Neural cell (in vitro differentiated cells): ENCODE measurements around the gene FBLN2. TPM values are rescaled to one million over a fixed set of nuclear protein-coding genes. Genes with fewer than 3 reads are reported as not detected.

Experiments used
- H2AFZ ChIP-seq: fragments of 200-600, 300-800 bp; sonication (generic), shearing (Covaris generic); 2 replicates; pipeline ENCODE4 v1.6.0; 2014; ENCODE audit warnings: low read depth, mild to moderate bottlenecking, antibody characterized with exemption, low read length, moderate library complexity
- H3F3A ChIP-seq: fragments of 200-600 bp; shearing (Covaris generic); 2 replicates; pipeline ENCODE4 v1.6.1; 2016; ENCODE audit warnings: mild to moderate bottlenecking, moderate library complexity, mixed read lengths, antibody characterized with exemption, low read length; ENCODE audit not compliant: insufficient read depth, poor library complexity, severe bottlenecking
- H3K27ac ChIP-seq: fragments of 200-600, 300-800 bp; sonication (generic), shearing (Covaris generic); 2 replicates; pipeline ENCODE4 v1.5.1; 2014; ENCODE audit warnings: mild to moderate bottlenecking, low read length, moderate library complexity
- H3K27me3 ChIP-seq: fragments of 300-800, 200-600 bp; sonication (generic), shearing (Covaris generic); 2 replicates; pipeline ENCODE4 v1.6.0; 2014; ENCODE audit warnings: mild to moderate bottlenecking, low read depth, low read length, moderate library complexity; ENCODE audit not compliant: insufficient read depth
- H3K36me3 ChIP-seq: fragments of 300-800, 200-600 bp; sonication (generic), shearing (Covaris generic); 2 replicates; pipeline ENCODE4 v1.5.1; 2014; ENCODE audit warnings: mild to moderate bottlenecking, antibody characterized with exemption, low read length, moderate library complexity; ENCODE audit not compliant: insufficient read depth
- H3K4me2 ChIP-seq: fragments of 300-800, 200-600 bp; sonication (generic), shearing (Covaris generic); 2 replicates; pipeline ENCODE4 v1.6.0; 2014; ENCODE audit warnings: mild to moderate bottlenecking, low read length
- H3K4me3 ChIP-seq: fragments of 300-800, 200-600 bp; sonication (generic), shearing (Covaris generic); 2 replicates; pipeline ENCODE4 v1.5.1; 2014; ENCODE audit warnings: mild to moderate bottlenecking, low read length, moderate library complexity
- H3K79me2 ChIP-seq: fragments of 200-600 bp; shearing (Covaris generic); replicated peaks from 2 replicates; pipeline ENCODE4 v1.6.0; 2014; ENCODE audit warnings: mild to moderate bottlenecking, low read length, moderate library complexity; ENCODE audit not compliant: insufficient read depth
- H3K9ac ChIP-seq: fragments of 300-800, 200-600 bp; sonication (generic), shearing (Covaris generic); 2 replicates; pipeline ENCODE4 v1.6.1; 2016; ENCODE audit warnings: mild to moderate bottlenecking, low read length, mixed read lengths
- H3K9me2 ChIP-seq: fragments of 200-600 bp; shearing (Covaris generic); 2 replicates; pipeline ENCODE4 v1.6.1; 2016; ENCODE audit warnings: mild to moderate bottlenecking, low read length, mixed read lengths; ENCODE audit not compliant: insufficient read depth
- H3K9me3 ChIP-seq: fragments of 200-600, 300-800 bp; sonication (generic), shearing (Covaris generic); 2 replicates; pipeline ENCODE4 v1.6.1; 2016; ENCODE audit warnings: mild to moderate bottlenecking, mixed run types, low read length, moderate library complexity, mixed read lengths
- H4K20me1 ChIP-seq: fragments of 200-600 bp; shearing (Covaris generic); 2 replicates; pipeline ENCODE4 v1.6.1; 2016; ENCODE audit warnings: mild to moderate bottlenecking, mixed run types; ENCODE audit not compliant: insufficient read depth
- EP300 ChIP-seq: fragments of 450-650 bp; conservative IDR thresholded peaks from 2 replicates; pipeline ENCODE4 v1.6.1; 2014; ENCODE audit warnings: antibody characterized with exemption, mild to moderate bottlenecking, moderate library complexity; ENCODE audit not compliant: poor library complexity, severe bottlenecking
- EZH2 ChIP-seq: fragments of 200-600, 300-800 bp; shearing (Covaris generic), sonication (generic); IDR thresholded peaks from 2 replicates; pipeline ENCODE4 v1.6.1; 2014; ENCODE audit warnings: antibody characterized with exemption, low read length, borderline replicate concordance, mild to moderate bottlenecking; ENCODE audit not compliant: insufficient read depth, poor library complexity, severe bottlenecking
- MXI1 ChIP-seq: fragments of 450-650 bp; conservative IDR thresholded peaks from 2 replicates; pipeline ENCODE4 v1.6.1; 2014; ENCODE audit warnings: antibody characterized with exemption, mild to moderate bottlenecking; ENCODE audit not compliant: poor library complexity, severe bottlenecking
- POLR2AphosphoS5 ChIP-seq: IDR thresholded peaks from 2 replicates; pipeline ENCODE4 v1.6.1; 2012
- RAD21 ChIP-seq: fragments of 450-650 bp; conservative IDR thresholded peaks from 2 replicates; pipeline ENCODE4 v1.6.1; 2014; ENCODE audit warnings: antibody characterized with exemption, mild to moderate bottlenecking, moderate library complexity
- SMC3 ChIP-seq: fragments of 450-650 bp; conservative IDR thresholded peaks from 2 replicates; pipeline ENCODE4 v1.6.1; 2014; ENCODE audit warnings: antibody characterized with exemption, mild to moderate bottlenecking, moderate library complexity; ENCODE audit not compliant: poor library complexity
- TAF1 ChIP-seq: IDR thresholded peaks from 2 replicates; pipeline ENCODE4 v1.6.1; 2012; ENCODE audit warnings: low read depth
- polyA plus RNA-seq: library from polyadenylated mRNA; depleted of rRNA; stranded (reverse); fragments of >200 nt; gene quantifications from 2 replicates; pipeline ENCODE4 v1.2.3, GENCODE V29; 2014
- TF ChIP-seq, protein P1 (sequence below): fragments of 450-650 bp; IDR thresholded peaks from 2 replicates; pipeline ENCODE4 v1.5.1; 2014; ENCODE audit warnings: antibody characterized with exemption, mild to moderate bottlenecking, moderate library complexity; ENCODE audit not compliant: poor library complexity, severe bottlenecking
- TF ChIP-seq, protein P2 (sequence below): IDR thresholded peaks from 2 replicates; pipeline ENCODE4 v1.6.1; 2012; ENCODE audit warnings: borderline replicate concordance

The FBLN2 gene
- polyA plus RNA-seq, 1 donor from 2014 or later, result 0.37 TPM

DNA sequence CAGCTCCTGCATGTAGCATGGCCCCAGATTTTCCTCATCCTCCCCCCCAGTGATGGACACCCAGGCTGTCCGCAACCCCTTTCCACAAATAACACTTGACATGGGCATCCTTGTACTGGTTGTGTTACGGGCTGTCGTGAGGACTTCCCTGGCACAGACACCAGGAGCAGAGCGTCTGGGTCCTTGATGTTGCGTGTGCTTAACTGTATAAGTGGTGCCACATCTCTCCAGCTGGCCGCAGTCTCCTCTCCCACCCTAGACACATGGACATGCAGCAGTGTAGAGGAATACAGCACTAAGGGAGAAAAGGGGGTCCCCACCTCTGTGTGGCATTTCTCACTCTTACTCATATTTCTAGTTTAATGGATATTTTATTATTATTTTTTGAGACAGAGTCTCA lies 56.6 kb downstream of the FBLN2 start:
- Histone ChIP-seq H3K9me3 (no peaks in the 10 kb centered on the region), H3K36me3 (no peaks in the 10 kb centered on the region), H3K27ac (no peak overlapping the region), H3K4me3 (no peak overlapping the region), H3K27me3 (no peaks in the 10 kb centered on the region), H4K20me1 (no peaks in the 10 kb centered on the region), H3K9ac (no peak overlapping the region), H3K79me2 (no peaks in the 10 kb centered on the region), H3F3A (no peaks in the 10 kb centered on the region), H2AFZ (no peak overlapping the region), H3K9me2 (no peaks in the 10 kb centered on the region), H3K4me2 (no peak overlapping the region)
- TF ChIP-seq TAF1 (no peak), EZH2 (no peak), RAD21 (no peak), MXI1 (no peak), POLR2AphosphoS5 (no peak)
- TF ChIP-seq, protein P1, sequence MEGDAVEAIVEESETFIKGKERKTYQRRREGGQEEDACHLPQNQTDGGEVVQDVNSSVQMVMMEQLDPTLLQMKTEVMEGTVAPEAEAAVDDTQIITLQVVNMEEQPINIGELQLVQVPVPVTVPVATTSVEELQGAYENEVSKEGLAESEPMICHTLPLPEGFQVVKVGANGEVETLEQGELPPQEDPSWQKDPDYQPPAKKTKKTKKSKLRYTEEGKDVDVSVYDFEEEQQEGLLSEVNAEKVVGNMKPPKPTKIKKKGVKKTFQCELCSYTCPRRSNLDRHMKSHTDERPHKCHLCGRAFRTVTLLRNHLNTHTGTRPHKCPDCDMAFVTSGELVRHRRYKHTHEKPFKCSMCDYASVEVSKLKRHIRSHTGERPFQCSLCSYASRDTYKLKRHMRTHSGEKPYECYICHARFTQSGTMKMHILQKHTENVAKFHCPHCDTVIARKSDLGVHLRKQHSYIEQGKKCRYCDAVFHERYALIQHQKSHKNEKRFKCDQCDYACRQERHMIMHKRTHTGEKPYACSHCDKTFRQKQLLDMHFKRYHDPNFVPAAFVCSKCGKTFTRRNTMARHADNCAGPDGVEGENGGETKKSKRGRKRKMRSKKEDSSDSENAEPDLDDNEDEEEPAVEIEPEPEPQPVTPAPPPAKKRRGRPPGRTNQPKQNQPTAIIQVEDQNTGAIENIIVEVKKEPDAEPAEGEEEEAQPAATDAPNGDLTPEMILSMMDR, result no peak
- TF ChIP-seq, protein P2, sequence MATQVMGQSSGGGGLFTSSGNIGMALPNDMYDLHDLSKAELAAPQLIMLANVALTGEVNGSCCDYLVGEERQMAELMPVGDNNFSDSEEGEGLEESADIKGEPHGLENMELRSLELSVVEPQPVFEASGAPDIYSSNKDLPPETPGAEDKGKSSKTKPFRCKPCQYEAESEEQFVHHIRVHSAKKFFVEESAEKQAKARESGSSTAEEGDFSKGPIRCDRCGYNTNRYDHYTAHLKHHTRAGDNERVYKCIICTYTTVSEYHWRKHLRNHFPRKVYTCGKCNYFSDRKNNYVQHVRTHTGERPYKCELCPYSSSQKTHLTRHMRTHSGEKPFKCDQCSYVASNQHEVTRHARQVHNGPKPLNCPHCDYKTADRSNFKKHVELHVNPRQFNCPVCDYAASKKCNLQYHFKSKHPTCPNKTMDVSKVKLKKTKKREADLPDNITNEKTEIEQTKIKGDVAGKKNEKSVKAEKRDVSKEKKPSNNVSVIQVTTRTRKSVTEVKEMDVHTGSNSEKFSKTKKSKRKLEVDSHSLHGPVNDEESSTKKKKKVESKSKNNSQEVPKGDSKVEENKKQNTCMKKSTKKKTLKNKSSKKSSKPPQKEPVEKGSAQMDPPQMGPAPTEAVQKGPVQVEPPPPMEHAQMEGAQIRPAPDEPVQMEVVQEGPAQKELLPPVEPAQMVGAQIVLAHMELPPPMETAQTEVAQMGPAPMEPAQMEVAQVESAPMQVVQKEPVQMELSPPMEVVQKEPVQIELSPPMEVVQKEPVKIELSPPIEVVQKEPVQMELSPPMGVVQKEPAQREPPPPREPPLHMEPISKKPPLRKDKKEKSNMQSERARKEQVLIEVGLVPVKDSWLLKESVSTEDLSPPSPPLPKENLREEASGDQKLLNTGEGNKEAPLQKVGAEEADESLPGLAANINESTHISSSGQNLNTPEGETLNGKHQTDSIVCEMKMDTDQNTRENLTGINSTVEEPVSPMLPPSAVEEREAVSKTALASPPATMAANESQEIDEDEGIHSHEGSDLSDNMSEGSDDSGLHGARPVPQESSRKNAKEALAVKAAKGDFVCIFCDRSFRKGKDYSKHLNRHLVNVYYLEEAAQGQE, result no peak

DNA sequence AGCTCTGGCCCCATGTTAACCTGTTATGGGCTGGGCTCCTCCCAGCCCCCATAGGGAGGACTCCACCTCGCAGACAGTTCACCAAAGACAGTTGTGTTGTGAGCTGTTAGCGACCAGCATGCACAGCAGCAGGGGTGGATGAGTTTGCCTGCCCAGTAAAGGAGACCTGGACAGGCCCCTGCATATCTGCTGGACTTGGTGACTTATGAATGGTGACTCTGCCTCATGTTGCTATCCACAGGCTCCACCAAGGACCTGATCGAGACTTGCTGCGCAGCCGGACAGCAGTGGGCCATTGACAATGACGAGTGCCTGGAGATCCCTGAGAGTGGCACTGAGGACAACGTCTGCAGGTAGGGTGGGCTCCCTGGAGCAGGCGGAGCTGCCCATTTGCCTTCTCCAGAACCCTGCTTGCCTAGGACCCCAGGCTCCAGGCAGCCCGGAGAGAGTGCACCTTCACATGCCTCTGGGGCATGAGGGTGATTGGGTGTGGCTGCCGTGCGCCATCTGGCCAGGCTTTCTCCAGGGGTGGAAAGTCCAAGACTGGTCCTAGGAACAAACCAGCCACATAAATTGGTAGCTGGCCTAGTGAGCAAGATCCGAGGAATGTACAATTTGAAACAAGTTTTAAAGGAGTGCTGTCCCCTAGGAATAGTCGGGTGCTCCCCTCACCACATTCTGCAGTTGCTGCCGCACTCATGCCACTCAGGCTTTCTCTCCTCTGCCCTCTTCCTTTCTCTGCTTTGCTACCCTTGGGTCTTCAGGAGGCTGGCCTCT lies 59.1 kb downstream of the FBLN2 start:
- H3K27ac ChIP-seq, result no peak overlapping the region
- H3K79me2 ChIP-seq, result no peaks in the 10 kb centered on the region
- TF ChIP-seq, protein P1, result no peak
- TF ChIP-seq SMC3 (no peak), EZH2 (no peak), MXI1 (no peak), RAD21 (no peak), EP300 (no peak), TAF1 (no peak), POLR2AphosphoS5 (no peak)
- TF ChIP-seq, protein P2, result no peak
- H3F3A ChIP-seq, result no peaks in the 10 kb centered on the region
- H3K9me2 ChIP-seq, result no peaks in the 10 kb centered on the region
- no peaks in the 10 kb centered on the region for H4K20me1 ChIP-seq
- no peak overlapping the region for H3K9ac ChIP-seq
- H3K4me3 ChIP-seq, result no peak overlapping the region
- no peak overlapping the region for H3K4me2 ChIP-seq
- H3K9me3 ChIP-seq, result no peaks in the 10 kb centered on the region
- H3K36me3 ChIP-seq, result no peaks in the 10 kb centered on the region
- no peak overlapping the region for H2AFZ ChIP-seq
- H3K27me3 ChIP-seq, result no peaks in the 10 kb centered on the region
